Mesendoderm (in vitro differentiated cells): ENCODE results near the gene CCT7.

Experiments used
- DNase-seq: peaks from one replicate; pipeline ENCODE4 v3.0.0; 2013
- H2AK5ac ChIP-seq: 2 replicates; pipeline ENCODE4 v1.6.1; 2013; ENCODE audit warnings: low read length, inconsistent platforms
- H2BK120ac ChIP-seq: 2 replicates; pipeline ENCODE4 v1.6.1; 2013; ENCODE audit warnings: low read depth, mild to moderate bottlenecking, low read length, moderate library complexity, mixed read lengths
- H2BK15ac ChIP-seq: replicated peaks from 2 replicates; pipeline ENCODE4 v1.6.1; 2013; ENCODE audit warnings: low read depth, mild to moderate bottlenecking, moderate library complexity
- H2BK5ac ChIP-seq: 2 replicates; pipeline ENCODE4 v1.6.1; 2013; ENCODE audit warnings: low read length, inconsistent platforms
- H3K18ac ChIP-seq: 2 replicates; pipeline ENCODE4 v1.6.1; 2013; ENCODE audit warnings: mild to moderate bottlenecking, low read length, mixed read lengths
- H3K23ac ChIP-seq: one replicate; pipeline ENCODE4 v1.6.1; 2013; ENCODE audit warnings: low read length
- H3K27ac ChIP-seq: 2 replicates; pipeline ENCODE4 v1.5.1; 2013; ENCODE audit warnings: low read depth, mild to moderate bottlenecking, inconsistent platforms, low read length, moderate library complexity
- H3K27me3 ChIP-seq: 2 replicates; pipeline ENCODE4 v1.6.1; 2013; ENCODE audit warnings: low read length, control low read depth, mild to moderate bottlenecking, inconsistent platforms; ENCODE audit not compliant: insufficient read depth, poor library complexity
- H3K36me3 ChIP-seq: 2 replicates; pipeline ENCODE4 v1.6.1; 2013; ENCODE audit warnings: low read length, inconsistent platforms; ENCODE audit not compliant: control insufficient read depth, insufficient read depth
- H3K4ac ChIP-seq: one replicate; pipeline ENCODE4 v1.6.1; 2013; ENCODE audit warnings: low read depth, mild to moderate bottlenecking, low read length, moderate library complexity
- H3K4me1 ChIP-seq: 2 replicates; pipeline ENCODE4 v1.6.1; 2013; ENCODE audit warnings: low read depth, low read length, inconsistent platforms; ENCODE audit not compliant: control insufficient read depth
- H3K4me2 ChIP-seq: 2 replicates; pipeline ENCODE4 v1.6.1; 2013; ENCODE audit warnings: low read length
- H3K4me3 ChIP-seq: 2 replicates; pipeline ENCODE4 v1.5.1; 2013; ENCODE audit warnings: mild to moderate bottlenecking, low read length
- H3K56ac ChIP-seq: one replicate; pipeline ENCODE4 v1.6.1; 2013; ENCODE audit warnings: low read length
- H3K79me1 ChIP-seq: 2 replicates; pipeline ENCODE4 v1.6.1; 2013; ENCODE audit warnings: low read length, inconsistent platforms
- H3K79me2 ChIP-seq: 2 replicates; pipeline ENCODE4 v1.6.1; 2013; ENCODE audit warnings: mild to moderate bottlenecking, low read length; ENCODE audit not compliant: control insufficient read depth, insufficient read depth
- H3K9ac ChIP-seq: 2 replicates; pipeline ENCODE4 v1.6.1; 2013; ENCODE audit warnings: low read length, inconsistent platforms
- H4K5ac ChIP-seq: one replicate; pipeline ENCODE4 v1.6.1; 2013; ENCODE audit warnings: low read length
- H4K8ac ChIP-seq: one replicate; pipeline ENCODE4 v1.6.1; 2013; ENCODE audit warnings: low read depth, mild to moderate bottlenecking, control low read depth, low read length, moderate library complexity
- WGBS: extraction: QIAGEN DNeasy Blood & Tissue Kit; methylation state at CpG from one replicate; pipeline ENCODE4 v1.1.7; 2013; ENCODE audit warnings: low lambda C conversion rate, missing lambda C conversion rate; ENCODE audit not compliant: insufficient coverage; ENCODE audit errors: extremely low coverage; 5-methylcytosine and 5-hydroxymethylcytosine counted together

Gene CCT7

DNA sequence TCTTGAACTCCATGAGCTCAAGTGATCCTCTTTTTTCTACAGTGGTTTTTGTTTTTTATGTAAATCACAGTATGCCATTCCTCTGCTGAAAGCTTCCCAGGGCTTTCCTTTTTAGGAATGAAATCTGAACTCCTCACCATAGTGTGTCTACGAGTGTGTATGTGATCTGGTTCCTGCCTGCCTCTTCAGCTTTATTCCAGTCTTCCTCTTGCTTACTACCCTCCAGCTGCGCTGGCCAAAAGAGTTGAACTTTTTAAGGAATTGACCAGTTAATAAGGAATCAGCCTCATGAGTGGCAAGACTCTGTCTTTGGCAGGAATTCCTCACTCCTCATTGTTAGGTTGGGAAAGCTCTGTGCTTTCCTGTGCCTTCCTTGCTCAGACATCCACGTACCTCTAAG lies 4.0 kb downstream of the CCT7 start:
- Histone ChIP-seq H3K9ac (peak overlapping the region; percentile 26), H3K27me3 (no peaks in the 10 kb centered on the region), H3K36me3 (peaks cover 4% of the 10 kb centered on the region), H2BK5ac (no peak overlapping the region), H4K8ac (no peak overlapping the region), H2BK15ac (no peak overlapping the region), H3K4me3 (no peak overlapping the region), H3K79me2 (peaks cover 65% of the 10 kb centered on the region), H2AK5ac (no peak overlapping the region), H2BK120ac (no peak overlapping the region), H4K5ac (no peak overlapping the region), H3K27ac (no peak overlapping the region), H3K4ac (no peak overlapping the region), H3K23ac (no peak overlapping the region), H3K4me2 (no peak overlapping the region), H3K79me1 (peaks cover 12% of the 10 kb centered on the region), H3K4me1 (peaks cover 7% of the 10 kb centered on the region), H3K56ac (no peak overlapping the region), H3K18ac (no peak overlapping the region)
- WGBS, result no CpG with 5 or more reads among the region's 3 CpGs
- peak; percentile 29 for DNase-seq

DNA sequence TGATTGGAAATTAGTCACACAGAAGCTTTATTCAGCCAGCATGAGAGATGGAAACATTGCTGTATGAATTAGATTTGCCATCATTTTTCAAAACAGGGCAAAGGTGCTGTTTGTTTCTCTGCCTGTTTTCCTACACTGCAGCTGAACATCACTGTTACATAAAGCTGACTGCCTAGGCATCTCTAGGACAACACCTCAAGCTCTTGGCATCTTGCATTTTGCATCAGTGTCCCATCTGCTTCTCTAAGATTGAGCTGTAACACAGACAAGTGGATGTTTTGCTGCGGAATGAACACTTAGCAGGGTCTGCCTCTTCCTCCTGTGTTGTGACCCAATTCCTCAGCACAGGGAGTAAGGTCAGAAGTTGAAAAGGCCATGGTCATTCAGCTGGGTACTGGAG lies 4.9 kb downstream of the CCT7 start:
- Histone ChIP-seq H3K27ac (no peak overlapping the region), H2AK5ac (no peak overlapping the region), H2BK5ac (no peak overlapping the region), H3K4me2 (no peak overlapping the region), H3K27me3 (no peaks in the 10 kb centered on the region), H3K9ac (no peak overlapping the region), H2BK15ac (no peak overlapping the region), H4K8ac (no peak overlapping the region), H2BK120ac (no peak overlapping the region), H3K23ac (no peak overlapping the region), H3K36me3 (peaks cover 4% of the 10 kb centered on the region), H3K56ac (no peak overlapping the region), H4K5ac (no peak overlapping the region), H3K4ac (no peak overlapping the region), H3K18ac (no peak overlapping the region), H3K79me2 (peaks cover 65% of the 10 kb centered on the region), H3K79me1 (peaks cover 12% of the 10 kb centered on the region), H3K4me3 (no peak overlapping the region), H3K4me1 (peaks cover 7% of the 10 kb centered on the region)
- no peak for DNase-seq
- WGBS, result no CpG with 5 or more reads among the region's 1 CpG

DNA sequence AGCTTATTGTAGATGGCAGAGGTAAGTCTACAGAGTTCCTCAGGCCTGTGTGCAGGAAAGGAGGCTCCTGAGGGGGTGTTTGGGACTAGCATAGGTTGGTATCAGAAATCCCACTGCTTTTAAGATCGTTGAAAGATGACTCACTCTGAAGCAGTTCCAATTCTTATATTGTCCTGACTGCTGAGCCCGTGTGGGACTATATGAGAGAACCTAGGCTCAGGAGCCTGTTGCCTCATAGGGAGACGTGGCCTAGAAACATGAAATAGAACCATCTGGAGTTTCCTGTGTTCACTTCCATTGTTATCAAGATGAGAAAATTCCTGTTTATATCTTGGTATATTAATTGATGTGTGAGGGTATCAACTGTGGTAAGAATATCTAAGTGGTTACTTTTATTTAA lies 5.7 kb downstream of the CCT7 start:
- Histone ChIP-seq H3K18ac (no peak overlapping the region), H4K5ac (no peak overlapping the region), H3K4me3 (no peak overlapping the region), H3K4ac (no peak overlapping the region), H3K4me2 (no peak overlapping the region), H3K9ac (no peak overlapping the region), H2AK5ac (no peak overlapping the region), H3K56ac (no peak overlapping the region), H3K23ac (no peak overlapping the region), H4K8ac (no peak overlapping the region), H3K27me3 (no peaks in the 10 kb centered on the region), H3K36me3 (peaks cover 10% of the 10 kb centered on the region), H3K79me2 (peaks cover 59% of the 10 kb centered on the region), H3K27ac (no peak overlapping the region), H3K79me1 (peaks cover 15% of the 10 kb centered on the region), H3K4me1 (peaks cover 7% of the 10 kb centered on the region), H2BK5ac (no peak overlapping the region), H2BK120ac (no peak overlapping the region), H2BK15ac (no peak overlapping the region)
- DNase-seq, result no peak
- no CpG with 5 or more reads among the region's 3 CpGs for WGBS

DNA sequence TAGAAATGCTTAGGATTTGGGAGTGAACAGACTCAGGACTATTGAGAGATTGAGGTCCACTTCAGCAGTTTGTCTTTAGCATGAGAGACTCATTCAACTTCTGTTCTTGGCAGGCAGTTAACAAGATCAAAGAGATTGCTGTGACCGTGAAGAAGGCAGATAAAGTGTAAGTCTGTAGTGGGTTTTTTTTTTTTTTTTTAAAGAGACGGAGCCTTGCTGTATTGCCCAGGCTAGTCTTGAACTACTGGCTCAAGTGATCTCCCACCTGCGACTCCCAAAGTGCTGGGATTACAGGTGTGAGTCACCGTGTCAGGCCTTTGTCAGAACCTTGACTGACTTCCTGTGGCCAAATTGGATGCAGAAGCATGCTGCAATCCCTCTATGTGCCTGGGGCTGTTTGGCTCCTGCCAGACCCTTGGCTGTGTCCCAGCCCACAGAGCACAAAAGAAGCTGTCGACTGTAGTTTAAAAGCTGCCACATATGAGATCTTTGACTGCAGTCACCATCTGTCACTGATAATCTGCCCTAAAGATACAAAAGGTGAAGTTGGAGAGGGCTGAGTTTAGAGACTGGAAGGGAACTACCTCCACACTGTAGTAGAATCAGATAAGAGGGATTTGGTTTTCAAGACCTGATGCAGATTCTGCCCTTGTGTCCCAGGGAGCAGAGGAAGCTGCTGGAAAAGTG lies 9.9 kb downstream of the CCT7 start:
- DNase-seq, result peak; percentile 87
- H3K79me1 ChIP-seq, result peaks cover 11% of the 10 kb centered on the region
- H3K4me3 ChIP-seq, result no peak overlapping the region
- no peak overlapping the region for H2BK5ac ChIP-seq
- no peak overlapping the region for H4K5ac ChIP-seq
- peaks cover 17% of the 10 kb centered on the region for H3K79me2 ChIP-seq
- H3K18ac ChIP-seq, result no peak overlapping the region
- no peak overlapping the region for H2BK120ac ChIP-seq
- no peak overlapping the region for H3K4ac ChIP-seq
- no peak overlapping the region for H4K8ac ChIP-seq
- no peak overlapping the region for H3K23ac ChIP-seq
- H3K4me1 ChIP-seq, result no peaks in the 10 kb centered on the region
- H3K36me3 ChIP-seq, result peaks cover 27% of the 10 kb centered on the region
- H2AK5ac ChIP-seq, result no peak overlapping the region
- H3K27ac ChIP-seq, result no peak overlapping the region
- H3K4me2 ChIP-seq, result no peak overlapping the region
- H3K27me3 ChIP-seq, result no peaks in the 10 kb centered on the region
- no CpG with 5 or more reads among the region's 5 CpGs for WGBS
- H3K9ac ChIP-seq, result no peak overlapping the region
- no peak overlapping the region for H2BK15ac ChIP-seq
- no peak overlapping the region for H3K56ac ChIP-seq

DNA sequence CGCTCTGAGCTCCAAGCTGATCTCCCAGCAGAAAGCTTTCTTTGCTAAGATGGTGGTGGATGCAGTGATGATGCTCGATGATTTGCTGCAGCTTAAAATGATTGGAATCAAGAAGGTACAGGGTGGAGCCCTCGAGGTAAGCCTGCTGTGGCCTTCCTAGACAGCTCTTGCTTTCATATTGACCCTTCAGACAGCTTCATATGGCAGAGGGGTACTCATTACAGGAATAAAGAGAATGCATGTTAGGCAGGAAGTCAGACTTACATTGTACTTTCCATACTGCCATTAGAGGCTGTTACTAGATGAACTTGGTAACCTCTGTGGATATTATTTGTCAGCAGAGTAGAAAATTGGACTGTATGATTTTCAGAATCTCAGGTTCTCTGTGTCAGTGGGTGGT lies 10.5 kb downstream of the CCT7 start:
- Histone ChIP-seq H2BK15ac (no peak overlapping the region), H3K23ac (no peak overlapping the region), H3K9ac (no peak overlapping the region), H3K36me3 (peaks cover 28% of the 10 kb centered on the region), H3K79me2 (peaks cover 11% of the 10 kb centered on the region), H4K5ac (no peak overlapping the region), H3K79me1 (peaks cover 10% of the 10 kb centered on the region), H2BK5ac (no peak overlapping the region), H3K4ac (no peak overlapping the region), H3K27me3 (no peaks in the 10 kb centered on the region), H3K4me2 (no peak overlapping the region), H2BK120ac (no peak overlapping the region), H3K18ac (no peak overlapping the region), H3K4me3 (no peak overlapping the region), H3K27ac (no peak overlapping the region), H4K8ac (no peak overlapping the region), H2AK5ac (no peak overlapping the region), H3K56ac (no peak overlapping the region), H3K4me1 (no peaks in the 10 kb centered on the region)
- DNase-seq, result no peak
- no CpG with 5 or more reads among the region's 3 CpGs for WGBS

DNA sequence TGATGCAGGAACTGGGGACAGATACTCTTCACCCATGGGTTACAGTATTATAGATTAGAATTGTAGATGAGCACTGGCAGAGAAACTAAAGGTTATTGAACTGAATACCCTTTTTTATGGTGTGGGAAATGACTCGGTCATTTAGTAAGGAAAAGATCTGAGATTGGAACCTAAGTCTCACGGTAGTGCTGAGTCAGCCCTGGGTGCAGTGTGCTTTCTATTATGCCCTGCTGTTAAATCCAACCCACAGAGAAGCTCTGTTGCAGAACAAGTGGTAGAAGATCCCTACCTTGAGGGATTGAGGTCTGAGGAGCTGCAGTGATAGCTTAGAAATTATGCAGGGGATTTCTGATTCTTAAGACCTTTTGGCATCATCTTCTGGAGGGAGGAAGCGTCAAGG lies 12.7 kb downstream of the CCT7 start:
- WGBS, result no CpG with 5 or more reads among the region's 3 CpGs
- no peaks in the 10 kb centered on the region for H3K27me3 ChIP-seq

More for the DNA sequence above, 12.7 kb downstream of the CCT7 start:
- H2BK120ac ChIP-seq, result no peak overlapping the region
- no peak overlapping the region for H3K27ac ChIP-seq
- no peak overlapping the region for H3K18ac ChIP-seq
- H3K79me1 ChIP-seq, result peaks cover 7% of the 10 kb centered on the region
- H2AK5ac ChIP-seq, result no peak overlapping the region
- no peak overlapping the region for H3K23ac ChIP-seq
- no peak overlapping the region for H2BK5ac ChIP-seq
- no peak for DNase-seq
- H3K56ac ChIP-seq, result no peak overlapping the region
- H3K4me1 ChIP-seq, result no peaks in the 10 kb centered on the region
- no peak overlapping the region for H3K4ac ChIP-seq
- H4K8ac ChIP-seq, result no peak overlapping the region
- H3K36me3 ChIP-seq, result peaks cover 37% of the 10 kb centered on the region
- H4K5ac ChIP-seq, result no peak overlapping the region
- H3K79me2 ChIP-seq, result peaks cover 2% of the 10 kb centered on the region
- no peak overlapping the region for H3K4me3 ChIP-seq
- H3K4me2 ChIP-seq, result no peak overlapping the region
- no peak overlapping the region for H3K9ac ChIP-seq
- H2BK15ac ChIP-seq, result no peak overlapping the region
